HG02623 (cell line): ENCODE measurements around the gene ARID3B.
"Not testable (repeated sequence)": the region's sequence is repeated elsewhere in the genome, so short reads cannot be mapped to it uniquely, and the experiment has no call there.

Source experiments
- ATAC-seq: cut with Tn5 transposase; IDR thresholded peaks from one replicate; pipeline ENCODE4 v1.9.1; 2021; ENCODE audit warnings: moderate library complexity; ENCODE audit not compliant: unreplicated experiment

Gene ARID3B

GRCh38 chr15:74540761-74541493, at the start of gene ARID3B:
TSS of gene ARID3B (plus strand) at chr15:74541220. CDS start at chr15:74543937, 2,717 bp downstream.
- ATAC-seq = peak; percentile 87

DNA sequence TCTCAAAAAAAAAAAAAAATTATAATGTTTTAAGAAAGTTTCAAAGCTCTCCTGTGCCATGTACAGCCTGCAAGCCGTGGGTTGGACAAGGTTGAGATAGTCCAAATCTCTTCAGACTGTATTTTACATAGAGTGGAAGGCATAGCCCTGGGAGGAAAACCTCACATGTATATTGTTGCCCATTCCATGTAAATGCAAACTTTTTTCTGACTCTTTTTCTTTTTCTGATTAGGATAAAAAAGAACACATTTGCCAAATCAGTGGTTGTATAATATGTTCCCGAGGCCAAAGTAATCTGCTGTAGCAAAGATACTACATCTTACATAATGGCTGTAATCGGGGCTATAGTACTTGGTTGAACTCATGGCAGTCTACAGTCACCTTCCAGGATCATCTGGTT, 44.4 kb upstream of the ARID3B start:
- no peak for ATAC-seq

DNA sequence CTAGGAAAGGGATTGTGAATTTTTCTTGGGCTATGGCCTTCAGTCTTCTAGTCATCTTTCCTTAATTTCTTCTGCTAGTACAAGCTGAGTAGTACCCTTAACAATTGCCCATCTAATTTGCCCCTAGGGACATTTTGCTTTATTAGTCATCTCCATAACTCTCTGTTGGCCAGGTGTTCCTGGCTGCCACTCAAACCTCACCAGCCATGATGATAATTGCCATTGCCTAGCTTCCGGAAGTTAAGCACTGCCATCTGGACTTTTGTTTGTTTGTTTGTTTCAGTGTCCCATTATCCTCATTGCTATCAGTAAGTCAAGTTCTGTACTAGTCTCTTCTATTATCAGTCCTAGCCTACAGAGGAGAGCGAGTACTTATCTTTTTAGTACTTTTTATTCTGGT, 43.4 kb upstream of the ARID3B start:
- no peak for ATAC-seq

DNA sequence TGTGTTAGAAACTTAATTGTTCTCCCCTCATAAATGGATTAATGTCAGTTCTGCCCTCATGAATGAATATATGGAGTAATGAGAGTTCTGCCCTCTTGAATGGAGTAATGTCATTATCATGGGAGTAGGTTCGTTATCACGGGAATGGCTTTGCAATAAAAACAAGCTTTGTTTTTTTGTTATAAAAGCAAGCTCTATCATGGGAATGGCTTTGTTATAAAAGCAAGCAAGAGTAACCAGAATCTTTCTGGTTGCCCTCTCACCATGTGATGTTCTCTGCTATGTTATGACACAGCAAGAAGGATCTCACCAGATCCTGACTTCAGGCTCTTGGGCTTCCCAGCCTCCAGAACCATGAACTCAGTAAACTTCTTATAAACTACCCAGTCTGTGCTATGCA, 41.7 kb upstream of the ARID3B start:
- ATAC-seq = no peak

DNA sequence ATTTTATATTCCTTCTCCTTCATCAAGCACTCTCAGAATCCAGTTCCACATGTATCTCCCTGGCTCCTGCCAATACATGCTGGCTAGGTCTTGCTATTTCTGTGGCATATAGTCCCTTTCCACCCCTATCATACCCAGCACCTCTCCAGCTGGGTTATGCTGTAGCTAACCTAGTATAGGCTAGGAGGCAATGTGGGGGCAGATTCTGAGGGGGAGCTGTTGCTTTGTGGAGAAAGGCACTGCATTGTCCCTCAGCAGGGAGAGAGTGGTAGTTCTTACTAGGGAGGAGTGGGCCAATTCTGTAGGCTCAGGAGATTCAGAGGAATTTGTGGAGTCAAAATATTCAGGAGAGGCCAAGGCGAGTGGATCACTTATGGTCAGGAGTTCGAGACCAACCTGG, 40.6 kb upstream of the ARID3B start:
- no peak for ATAC-seq

- ATAC-seq = no peak
Observed at GRCh38 chr15:74502301-74502700, 38.7 kb upstream of the ARID3B start.

DNA sequence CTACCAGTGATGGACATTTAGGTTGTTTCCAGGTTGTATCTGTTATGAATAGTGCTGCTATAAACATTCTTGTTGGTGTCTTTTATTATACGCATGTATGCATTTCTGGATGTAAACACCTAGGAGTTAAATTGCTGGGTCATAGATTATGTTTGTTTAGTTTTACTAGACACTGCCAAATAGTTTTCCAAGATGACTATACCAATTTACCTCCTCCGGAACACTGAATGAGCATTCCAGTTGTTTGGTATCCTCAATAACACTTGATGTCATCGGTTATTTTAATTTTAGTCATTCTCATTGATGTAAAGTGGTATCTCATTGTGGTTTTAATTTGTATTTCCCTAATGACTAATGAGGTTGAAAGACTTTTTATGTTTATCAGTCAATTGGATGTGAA, 36.6 kb upstream of the ARID3B start:
- no peak for ATAC-seq

DNA sequence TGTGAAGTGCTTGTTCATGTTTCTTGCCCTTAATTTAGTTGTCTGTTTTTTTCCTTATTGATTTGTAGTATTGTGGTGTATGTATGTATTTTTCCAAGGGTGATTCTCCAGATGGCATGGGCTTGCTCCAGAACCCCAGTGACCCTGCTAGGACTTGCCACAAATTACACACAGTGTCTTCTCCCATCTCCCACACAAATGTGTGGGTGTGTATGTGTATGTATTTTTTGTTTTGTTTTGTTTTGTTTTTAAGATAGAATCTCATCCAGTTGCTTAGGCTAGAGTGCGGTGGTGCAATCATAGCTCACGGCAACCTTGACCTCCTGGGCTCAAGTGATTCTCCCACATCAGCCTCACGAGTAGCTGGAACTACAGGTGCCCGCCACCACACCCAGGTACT, 36.2 kb upstream of the ARID3B start:
- no peak for ATAC-seq

- no peak for ATAC-seq
Observed at GRCh38 chr15:74505837-74506514, 35.0 kb upstream of the ARID3B start.

DNA sequence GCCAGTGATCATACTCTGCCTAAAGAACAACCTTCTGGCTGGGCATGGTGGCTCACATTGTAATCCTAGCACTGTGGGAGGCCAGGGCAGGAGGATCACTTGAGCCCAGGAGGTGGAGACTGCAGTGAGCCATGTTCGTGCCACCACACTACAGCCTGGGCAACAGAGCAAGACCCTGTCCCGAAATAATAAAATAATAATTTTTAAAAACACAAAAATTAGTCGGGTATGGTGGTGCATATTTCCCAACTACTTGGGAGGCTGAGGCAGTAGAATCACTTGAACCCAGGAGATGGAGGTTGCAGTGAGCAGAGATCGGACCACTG, 34.5 kb upstream of the ARID3B start:
- ATAC-seq = no peak

GRCh38 chr15:74511583-74511982, 29.4 kb upstream of the ARID3B start:
- no peak for ATAC-seq

DNA sequence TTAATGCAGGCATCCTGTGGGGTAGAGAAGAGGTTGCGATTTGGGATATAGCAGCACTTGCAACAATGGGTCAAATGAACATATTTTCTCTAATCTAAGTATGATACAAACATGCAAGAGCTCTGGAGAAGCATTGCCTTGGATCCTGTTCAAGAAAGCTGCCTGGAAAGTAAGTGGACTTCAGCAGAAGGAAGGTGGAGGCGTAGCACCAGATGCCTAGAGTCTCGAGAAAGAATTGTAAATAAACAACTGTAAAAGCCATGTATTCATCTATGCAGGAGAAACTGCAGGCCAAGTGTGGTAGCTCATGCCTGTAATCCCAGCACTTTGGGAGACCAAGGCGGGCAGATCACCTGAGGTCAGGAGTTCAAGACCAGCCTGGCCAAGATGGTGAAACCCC, 27.0 kb upstream of the ARID3B start:
- ATAC-seq = not testable (repeated sequence)

DNA sequence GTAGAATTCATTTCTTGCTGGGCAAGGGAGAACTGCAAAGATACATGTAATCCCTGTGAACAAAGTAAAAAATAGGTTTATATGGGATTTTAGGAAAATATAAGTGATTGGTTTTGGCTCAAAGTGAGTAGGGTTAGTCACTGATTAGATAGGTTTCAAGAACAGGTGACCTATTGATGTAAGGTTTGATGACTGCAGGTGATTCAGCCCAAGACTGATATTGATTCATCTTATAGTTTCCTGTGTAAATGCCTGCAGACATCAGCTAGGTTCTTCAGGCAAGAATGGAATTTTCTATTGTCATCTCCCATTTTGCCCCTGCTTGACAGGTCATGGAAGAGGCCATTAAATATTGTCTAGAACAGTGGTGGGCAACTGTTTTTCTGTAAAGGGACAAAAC, 23.9 kb upstream of the ARID3B start:
- ATAC-seq = no peak

GRCh38 chr15:74519311-74519710, 21.7 kb upstream of the ARID3B start:
- ATAC-seq = no peak

DNA sequence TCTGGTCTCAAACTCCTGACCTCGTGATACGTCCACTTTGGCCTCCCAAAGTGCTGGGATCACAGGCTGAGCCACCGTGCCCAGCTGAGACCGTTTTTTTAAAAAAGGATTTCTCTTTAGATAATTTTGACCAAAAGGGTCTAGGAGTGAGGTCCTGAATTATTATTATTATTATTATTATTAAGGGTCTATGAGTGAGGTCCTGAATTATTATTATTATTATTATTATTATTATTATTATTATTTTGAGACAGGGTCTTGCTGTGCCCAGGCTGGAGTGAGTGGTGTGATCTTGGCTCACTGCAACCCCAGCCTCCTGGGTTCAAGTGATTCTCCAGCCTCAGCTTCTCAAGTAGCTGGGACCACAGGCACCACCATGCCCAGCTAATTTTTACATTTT, 20.6 kb upstream of the ARID3B start:
- ATAC-seq = no peak

DNA sequence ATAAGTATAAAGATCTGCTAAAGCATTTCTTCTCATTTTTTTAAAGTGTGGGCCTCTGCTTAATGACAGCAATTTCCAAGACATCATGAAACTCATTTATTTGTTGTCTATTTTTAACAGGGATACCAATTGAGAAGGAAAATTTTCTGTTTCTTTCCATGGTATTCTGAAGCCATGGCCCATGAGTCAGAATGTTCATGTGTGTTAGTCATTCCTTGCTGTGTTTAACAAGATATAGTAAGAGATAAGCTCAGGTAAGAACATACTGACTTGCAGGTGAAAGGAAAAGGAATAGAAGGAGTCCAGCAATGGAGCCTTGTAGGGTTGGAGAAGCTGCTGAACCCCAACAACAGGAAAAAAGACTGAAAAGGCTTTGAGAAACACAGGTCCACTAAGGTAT, 17.0 kb upstream of the ARID3B start:
- no peak for ATAC-seq

GRCh38 chr15:74525309-74525708, 15.7 kb upstream of the ARID3B start:
- ATAC-seq = no peak

DNA sequence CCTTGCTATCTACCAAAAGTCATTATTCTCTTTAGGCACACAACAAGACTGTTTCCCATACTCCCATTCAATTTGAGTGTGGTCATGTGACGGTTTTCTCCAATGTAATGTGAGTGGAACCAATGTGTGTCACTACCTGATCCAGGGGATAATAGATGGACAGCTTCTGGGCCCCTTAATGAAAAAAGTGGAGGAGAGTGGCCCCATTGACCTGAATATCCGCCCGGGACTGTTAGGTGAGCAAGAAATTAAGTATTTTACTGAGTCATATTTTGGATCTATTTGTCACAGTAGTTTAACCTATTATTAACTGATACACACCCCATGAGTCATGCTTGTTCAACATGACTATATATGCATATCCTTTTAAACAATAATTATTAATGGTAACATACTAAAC, 15.1 kb upstream of the ARID3B start:
- ATAC-seq = no peak

DNA sequence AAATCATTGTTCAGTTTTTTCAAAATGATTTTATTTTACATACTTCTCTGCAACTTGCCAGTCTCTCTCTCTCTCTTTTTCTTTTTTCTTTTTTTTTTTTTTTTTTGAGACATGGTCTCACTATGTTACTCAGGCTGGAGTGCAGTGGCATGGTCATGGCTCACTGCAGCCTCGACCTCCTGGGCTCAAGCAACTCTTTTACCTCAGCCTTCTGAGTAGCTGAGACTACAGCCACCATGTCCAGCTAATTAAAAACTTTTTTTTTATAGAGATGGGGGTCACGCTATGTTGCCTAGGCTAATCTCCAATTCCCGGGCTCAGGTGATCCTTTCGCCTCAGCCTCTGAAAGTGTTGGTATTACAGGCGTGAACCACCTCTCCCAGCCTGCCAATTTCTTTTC, 12.1 kb upstream of the ARID3B start:
- no peak for ATAC-seq

DNA sequence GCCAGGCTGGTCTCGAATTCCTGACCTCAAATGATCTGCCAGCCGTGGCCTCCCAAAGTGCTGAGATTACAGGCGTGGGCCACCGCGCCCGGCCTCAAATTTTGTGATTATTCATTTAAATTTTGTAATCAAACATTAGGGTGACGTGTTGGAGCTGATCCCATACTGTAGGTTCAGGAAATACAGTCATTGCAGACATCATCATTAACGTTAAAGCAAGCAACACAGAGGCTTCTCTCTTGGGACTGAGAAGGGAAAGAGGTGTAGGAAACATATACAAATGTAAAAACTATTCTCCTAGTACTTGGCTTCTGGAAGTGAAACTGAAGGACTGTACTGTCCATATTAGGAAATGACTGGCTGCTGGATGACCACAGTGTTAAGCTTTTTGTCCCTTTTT, 11.1 kb upstream of the ARID3B start:
- ATAC-seq = no peak

- ATAC-seq = no peak
Observed at GRCh38 chr15:74530771-74531143, 10.3 kb upstream of the ARID3B start.

DNA sequence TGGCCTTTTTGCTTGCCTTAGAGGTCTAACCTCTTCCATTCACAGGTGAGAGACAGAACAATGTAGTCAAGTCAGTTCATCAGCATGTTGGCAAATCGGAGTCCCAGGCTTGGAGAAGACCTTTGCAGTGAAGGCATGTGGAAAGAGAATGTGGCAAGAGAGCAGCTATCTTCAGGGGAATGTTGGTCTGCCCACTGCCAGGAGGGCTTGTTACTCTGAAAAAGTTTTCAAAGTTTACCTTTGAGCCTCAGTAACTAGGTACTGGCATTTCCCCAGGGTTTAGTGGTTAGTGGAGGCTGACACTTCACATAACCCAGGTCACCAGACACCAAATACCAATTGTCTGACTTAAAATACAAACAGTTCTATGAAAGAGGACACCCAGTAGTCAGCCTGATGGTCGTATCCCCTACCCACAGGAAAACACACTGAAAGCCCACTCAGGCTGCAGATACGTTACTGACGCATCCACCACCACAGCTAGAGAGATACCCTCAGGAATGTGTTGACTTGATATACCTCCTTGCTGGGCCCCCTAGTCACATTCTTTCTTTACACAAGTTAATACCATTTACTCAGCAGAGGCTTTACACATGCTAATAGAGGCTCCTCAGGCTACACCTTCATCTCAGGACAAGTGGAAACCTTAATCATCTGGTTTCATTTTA, 9.7 kb upstream of the ARID3B start:
- no peak for ATAC-seq
